ENCODE measurements around the gene BANK1.

The BANK1 gene

GRCh38 chr4:101790521-101791181, at the start of gene BANK1:
TSS of gene BANK1 (plus strand) at chr4:101790730. CDS start at chr4:101790881, 151 bp downstream.
- Histone ChIP-seq H3K27ac (ENCODE audit: low read length) (no peak within 1 kb of the TSS), H3K4me1 (ENCODE audit: control insufficient read depth in 1 of 2, insufficient read depth in 2 of 2, low read length in 2 of 2) (no peaks in the 10 kb centered on the region), H3K9me3 (ENCODE audit: control insufficient read depth in 1 of 2, low read length in 2 of 2) (no peaks in the 10 kb centered on the region), H3K27me3 (ENCODE audit: low read depth, low read length) (no peaks in the 10 kb centered on the region), H3K36me3 (ENCODE audit: control insufficient read depth in 1 of 2, insufficient read depth in 2 of 2, low read length in 2 of 2) (no peaks in the 10 kb centered on the region), H3K4me3 (ENCODE audit: low read depth in 1 of 2, low read length in 2 of 2) (peak within 1 kb of the TSS; percentile 56 to 82)

GRCh38 chr4:101753721-101754120, 36.8 kb upstream of the BANK1 start:
- no peak overlapping the region for H3K4me3 ChIP-seq (ENCODE audit: low read depth in 1 of 2, low read length in 2 of 2)
- H3K27me3 ChIP-seq (ENCODE audit: low read depth, low read length) = no peaks in the 10 kb centered on the region
- H3K4me1 ChIP-seq (ENCODE audit: control insufficient read depth in 1 of 2, insufficient read depth in 2 of 2, low read length in 2 of 2) = no peaks in the 10 kb centered on the region
- H3K9me3 ChIP-seq (ENCODE audit: control insufficient read depth in 1 of 2, low read length in 2 of 2) = no peaks in the 10 kb centered on the region
- no peak overlapping the region for H3K27ac ChIP-seq (ENCODE audit: low read length)
- H3K36me3 ChIP-seq (ENCODE audit: control insufficient read depth in 1 of 2, insufficient read depth in 2 of 2, low read length in 2 of 2) = no peaks in the 10 kb centered on the region

DNA sequence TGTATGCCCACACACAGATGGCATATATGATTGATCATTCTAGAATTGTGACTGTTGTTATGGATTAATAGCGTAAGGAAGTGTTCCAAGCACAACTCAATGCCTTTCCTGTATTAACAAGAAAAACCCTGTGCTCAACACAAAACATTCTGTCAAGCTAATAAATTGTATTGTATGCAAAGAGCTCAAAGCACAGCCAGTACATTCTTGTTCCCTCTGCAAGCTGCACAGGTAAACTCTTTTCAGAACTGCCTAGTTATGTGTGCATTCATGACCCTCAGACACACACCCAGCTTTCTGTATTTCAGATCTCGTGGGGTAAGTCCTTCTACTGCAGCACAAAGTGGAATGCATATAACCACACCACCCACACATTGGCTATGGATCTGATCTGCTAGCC, 34.3 kb upstream of the BANK1 start:
- H3K27me3 ChIP-seq (ENCODE audit: low read depth, low read length) = no peaks in the 10 kb centered on the region
- no peak overlapping the region for H3K4me3 ChIP-seq (ENCODE audit: low read depth in 1 of 2, low read length in 2 of 2)
- H3K4me1 ChIP-seq (ENCODE audit: control insufficient read depth in 1 of 2, insufficient read depth in 2 of 2, low read length in 2 of 2) = no peaks in the 10 kb centered on the region
- H3K27ac ChIP-seq (ENCODE audit: low read length) = no peak overlapping the region
- H3K36me3 ChIP-seq (ENCODE audit: control insufficient read depth in 1 of 2, insufficient read depth in 2 of 2, low read length in 2 of 2) = no peaks in the 10 kb centered on the region
- no peaks in the 10 kb centered on the region for H3K9me3 ChIP-seq (ENCODE audit: control insufficient read depth in 1 of 2, low read length in 2 of 2)

DNA sequence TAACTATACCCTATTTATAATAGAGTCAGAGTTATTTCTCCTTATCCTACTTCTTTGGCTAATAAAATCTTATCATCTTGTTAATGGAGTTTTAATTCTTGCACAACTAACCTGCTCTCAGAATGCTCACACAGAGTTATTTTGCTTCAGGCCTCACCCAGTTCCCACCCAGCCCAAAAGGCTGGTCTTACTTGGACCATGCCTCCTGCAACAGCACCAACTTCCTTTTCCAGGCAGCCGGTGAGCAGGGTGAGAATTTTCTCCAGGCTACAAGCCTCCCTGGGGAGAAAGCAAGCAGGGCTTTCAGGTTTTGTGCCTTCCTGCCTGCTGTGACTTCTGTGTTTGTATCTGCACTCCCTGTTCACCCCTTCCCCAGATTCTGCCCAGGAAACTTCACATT, 29.1 kb upstream of the BANK1 start:
- Histone ChIP-seq H3K4me3 (ENCODE audit: low read depth in 1 of 2, low read length in 2 of 2) (no peak overlapping the region), H3K27me3 (ENCODE audit: low read depth, low read length) (no peaks in the 10 kb centered on the region), H3K36me3 (ENCODE audit: control insufficient read depth in 1 of 2, insufficient read depth in 2 of 2, low read length in 2 of 2) (no peaks in the 10 kb centered on the region), H3K4me1 (ENCODE audit: control insufficient read depth in 1 of 2, insufficient read depth in 2 of 2, low read length in 2 of 2) (no peaks in the 10 kb centered on the region), H3K27ac (ENCODE audit: low read length) (no peak overlapping the region), H3K9me3 (ENCODE audit: control insufficient read depth in 1 of 2, low read length in 2 of 2) (no peaks in the 10 kb centered on the region)

- H3K36me3 ChIP-seq (ENCODE audit: control insufficient read depth in 1 of 2, insufficient read depth in 2 of 2, low read length in 2 of 2) = no peaks in the 10 kb centered on the region
- no peaks in the 10 kb centered on the region for H3K4me1 ChIP-seq (ENCODE audit: control insufficient read depth in 1 of 2, insufficient read depth in 2 of 2, low read length in 2 of 2)
- no peaks in the 10 kb centered on the region for H3K27me3 ChIP-seq (ENCODE audit: low read depth, low read length)
- no peak overlapping the region for H3K4me3 ChIP-seq (ENCODE audit: low read depth in 1 of 2, low read length in 2 of 2)
- H3K27ac ChIP-seq (ENCODE audit: low read length) = no peak overlapping the region
- H3K9me3 ChIP-seq (ENCODE audit: control insufficient read depth in 1 of 2, low read length in 2 of 2) = no peaks in the 10 kb centered on the region
Measured at GRCh38 chr4:101762025-101762424, 28.5 kb upstream of the BANK1 start.

- H3K27ac ChIP-seq (ENCODE audit: low read length) = no peak overlapping the region
- peaks cover 0 to 4% of the 10 kb centered on the region in 2 donors for H3K9me3 ChIP-seq (ENCODE audit: control insufficient read depth in 1 of 2, low read length in 2 of 2)
- H3K27me3 ChIP-seq (ENCODE audit: low read depth, low read length) = no peaks in the 10 kb centered on the region
- H3K36me3 ChIP-seq (ENCODE audit: control insufficient read depth in 1 of 2, insufficient read depth in 2 of 2, low read length in 2 of 2) = no peaks in the 10 kb centered on the region
- no peak overlapping the region for H3K4me3 ChIP-seq (ENCODE audit: low read depth in 1 of 2, low read length in 2 of 2)
- no peaks in the 10 kb centered on the region for H3K4me1 ChIP-seq (ENCODE audit: control insufficient read depth in 1 of 2, insufficient read depth in 2 of 2, low read length in 2 of 2)
Measured at GRCh38 chr4:101762534-101762933, 28.0 kb upstream of the BANK1 start.

GRCh38 chr4:101763576-101763975, 27.0 kb upstream of the BANK1 start:
- H3K36me3 ChIP-seq (ENCODE audit: control insufficient read depth in 1 of 2, insufficient read depth in 2 of 2, low read length in 2 of 2) = no peaks in the 10 kb centered on the region
- no peak overlapping the region for H3K4me3 ChIP-seq (ENCODE audit: low read depth in 1 of 2, low read length in 2 of 2)
- no peaks in the 10 kb centered on the region for H3K4me1 ChIP-seq (ENCODE audit: control insufficient read depth in 1 of 2, insufficient read depth in 2 of 2, low read length in 2 of 2)
- no peak overlapping the region for H3K27ac ChIP-seq (ENCODE audit: low read length)
- H3K9me3 ChIP-seq (ENCODE audit: control insufficient read depth in 1 of 2, low read length in 2 of 2) = peaks cover 0 to 4% of the 10 kb centered on the region in 2 donors
- no peaks in the 10 kb centered on the region for H3K27me3 ChIP-seq (ENCODE audit: low read depth, low read length)

GRCh38 chr4:101774807-101775206, 15.7 kb upstream of the BANK1 start:
- no peak overlapping the region for H3K27ac ChIP-seq (ENCODE audit: low read length)
- H3K27me3 ChIP-seq (ENCODE audit: low read depth, low read length) = no peaks in the 10 kb centered on the region
- H3K36me3 ChIP-seq (ENCODE audit: control insufficient read depth in 1 of 2, insufficient read depth in 2 of 2, low read length in 2 of 2) = no peaks in the 10 kb centered on the region
- no peak overlapping the region for H3K4me3 ChIP-seq (ENCODE audit: low read depth in 1 of 2, low read length in 2 of 2)
- H3K4me1 ChIP-seq (ENCODE audit: control insufficient read depth in 1 of 2, insufficient read depth in 2 of 2, low read length in 2 of 2) = no peaks in the 10 kb centered on the region
- peaks cover 4 to 13% of the 10 kb centered on the region in 2 donors for H3K9me3 ChIP-seq (ENCODE audit: control insufficient read depth in 1 of 2, low read length in 2 of 2)

GRCh38 chr4:101777431-101777830, 13.1 kb upstream of the BANK1 start:
- H3K27me3 ChIP-seq (ENCODE audit: low read depth, low read length) = no peaks in the 10 kb centered on the region
- H3K9me3 ChIP-seq (ENCODE audit: control insufficient read depth in 1 of 2, low read length in 2 of 2) = peaks cover 0 to under 1% of the 10 kb centered on the region in 2 donors
- H3K36me3 ChIP-seq (ENCODE audit: control insufficient read depth in 1 of 2, insufficient read depth in 2 of 2, low read length in 2 of 2) = no peaks in the 10 kb centered on the region
- no peaks in the 10 kb centered on the region for H3K4me1 ChIP-seq (ENCODE audit: control insufficient read depth in 1 of 2, insufficient read depth in 2 of 2, low read length in 2 of 2)
- H3K27ac ChIP-seq (ENCODE audit: low read length) = no peak overlapping the region
- H3K4me3 ChIP-seq (ENCODE audit: low read depth in 1 of 2, low read length in 2 of 2) = no peak overlapping the region

GRCh38 chr4:101780284-101780683, 10.2 kb upstream of the BANK1 start:
- Histone ChIP-seq H3K27ac (ENCODE audit: low read length) (no peak overlapping the region), H3K27me3 (ENCODE audit: low read depth, low read length) (no peaks in the 10 kb centered on the region), H3K4me1 (ENCODE audit: control insufficient read depth in 1 of 2, insufficient read depth in 2 of 2, low read length in 2 of 2) (no peaks in the 10 kb centered on the region), H3K36me3 (ENCODE audit: control insufficient read depth in 1 of 2, insufficient read depth in 2 of 2, low read length in 2 of 2) (no peaks in the 10 kb centered on the region), H3K9me3 (ENCODE audit: control insufficient read depth in 1 of 2, low read length in 2 of 2) (no peaks in the 10 kb centered on the region), H3K4me3 (ENCODE audit: low read depth in 1 of 2, low read length in 2 of 2) (no peak overlapping the region)

DNA sequence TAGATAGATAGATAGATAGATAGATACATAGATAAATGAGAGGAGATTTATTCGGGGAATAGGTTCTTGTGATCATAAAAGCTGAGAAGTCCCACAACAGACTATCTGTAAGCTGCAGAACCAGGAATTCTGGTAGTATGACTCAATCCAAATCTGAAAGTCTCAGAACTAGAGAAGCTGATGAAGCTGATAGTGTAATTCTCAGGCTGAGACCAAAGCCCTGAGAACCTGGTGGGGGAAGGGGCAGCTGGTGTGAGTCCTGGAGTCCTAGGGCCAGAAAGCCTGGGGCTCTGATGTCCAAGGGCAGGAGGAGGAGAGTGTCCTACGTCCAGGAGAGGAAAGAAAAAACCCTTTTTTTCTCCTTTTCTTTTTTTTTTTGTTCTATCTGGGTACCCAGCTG, 8.0 kb upstream of the BANK1 start:
- Histone ChIP-seq H3K4me3 (ENCODE audit: low read depth in 1 of 2, low read length in 2 of 2) (no peak overlapping the region), H3K9me3 (ENCODE audit: control insufficient read depth in 1 of 2, low read length in 2 of 2) (no peaks in the 10 kb centered on the region), H3K27ac (ENCODE audit: low read length) (no peak overlapping the region), H3K36me3 (ENCODE audit: control insufficient read depth in 1 of 2, insufficient read depth in 2 of 2, low read length in 2 of 2) (no peaks in the 10 kb centered on the region), H3K27me3 (ENCODE audit: low read depth, low read length) (no peaks in the 10 kb centered on the region), H3K4me1 (ENCODE audit: control insufficient read depth in 1 of 2, insufficient read depth in 2 of 2, low read length in 2 of 2) (no peaks in the 10 kb centered on the region)

DNA sequence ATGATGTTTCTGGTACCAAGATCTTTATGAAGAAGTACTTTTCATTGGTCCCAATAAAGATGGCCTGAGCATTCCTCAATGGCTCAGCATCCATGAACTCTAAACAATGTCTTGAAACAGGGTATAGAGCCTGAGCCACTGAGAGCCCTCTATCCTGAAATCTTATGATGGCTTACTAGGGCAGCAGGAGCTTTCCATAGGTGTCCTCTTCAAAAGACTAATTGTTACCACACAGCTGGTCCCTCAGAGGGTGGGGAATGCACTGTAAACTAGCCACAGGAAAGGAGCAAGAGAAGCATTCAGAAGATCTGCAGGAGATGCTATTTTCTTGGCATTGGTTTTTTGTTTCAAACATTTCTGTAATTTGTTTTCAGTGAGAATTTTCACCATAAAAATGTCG, 5.6 kb upstream of the BANK1 start:
- Histone ChIP-seq H3K9me3 (ENCODE audit: control insufficient read depth in 1 of 2, low read length in 2 of 2) (no peaks in the 10 kb centered on the region), H3K27ac (ENCODE audit: low read length) (no peak overlapping the region), H3K4me1 (ENCODE audit: control insufficient read depth in 1 of 2, insufficient read depth in 2 of 2, low read length in 2 of 2) (no peaks in the 10 kb centered on the region), H3K4me3 (ENCODE audit: low read depth in 1 of 2, low read length in 2 of 2) (no peak overlapping the region), H3K36me3 (ENCODE audit: control insufficient read depth in 1 of 2, insufficient read depth in 2 of 2, low read length in 2 of 2) (no peaks in the 10 kb centered on the region), H3K27me3 (ENCODE audit: low read depth, low read length) (no peaks in the 10 kb centered on the region)
